ENCODE results near the gene SSTR4. TPM values are rescaled to one million over a fixed set of nuclear protein-coding genes. Genes with fewer than 3 reads are reported as not detected.

SSTR4 gene
- total RNA-seq, 1 experiment from 2014 or later, result not detected

GRCh38 chr20:23086931-23087411, 51.9 kb downstream of the SSTR4 start:
- no TSS peak for BruUV-seq (replicated peaks)
- no peak for ATAC-seq
- POLR2A ChIA-PET, result interaction anchor here (0.7 kb wide), 1 partner anchor 90 kb away, joined by 3 read pairs; no protein-coding TSS in a partner anchor
- Histone ChIP-seq H3K27me3 (ENCODE audit: control insufficient read depth, insufficient read depth, low read length) (no peaks in the 10 kb centered on the region), H3K4me3 (ENCODE audit: low read depth in 2 of 2, low read length in 2 of 2) (no peak overlapping the region), H3K36me3 (ENCODE audit: control insufficient read depth, insufficient read depth, low read length) (no peaks in the 10 kb centered on the region), H3K4me1 (ENCODE audit: control insufficient read depth, insufficient read depth, low read length) (no peaks in the 10 kb centered on the region), H3K27ac (ENCODE audit: low read length) (no peak overlapping the region), H3K9me3 (ENCODE audit: control insufficient read depth, insufficient read depth, low read depth, low read length) (no peaks in the 10 kb centered on the region)
- CTCF ChIA-PET, result no interaction called here
- DNase-seq (ENCODE audit: low read depth, low spot score), result no peak
- in situ Hi-C loops (cut with HindIII; ENCODE audit: low pct_unique_long_range_greater_than_20kb, low sequenced_read_pairs) (no loop called here), intact Hi-C loops (cut with micrococcal nuclease; ENCODE audit: unreplicated experiment) (no loop called here)
- TF ChIP-seq CTCF (IDR thresholded peaks at IDR 0.05), result no peak
- TF ChIP-seq REST (IDR thresholded peaks at IDR 0.05; ENCODE audit: insufficient read depth in 1 of 2, low read depth in 2 of 2, low read length in 1 of 2), result no peak
- no peak for TF ChIP-seq TCF7L2 (IDR thresholded peaks at IDR 0.05; ENCODE audit: low read depth, low read length)
- no peak for TF ChIP-seq SIN3A (IDR thresholded peaks at IDR 0.05; ENCODE audit: borderline replicate concordance, insufficient read depth, low read depth, low read length)
- no peak for TF ChIP-seq POLR2AphosphoS5 (IDR thresholded peaks at IDR 0.05; ENCODE audit: low read depth, low read length)

- ATAC-seq (no peak), DNase-seq (ENCODE audit: low read depth, low spot score) (no peak)
- CTCF ChIA-PET, result no interaction called here
- no TSS peak for BruUV-seq (replicated peaks)
- no peaks in the 10 kb centered on the region for H3K4me1 ChIP-seq (ENCODE audit: control insufficient read depth, insufficient read depth, low read length)
- in situ Hi-C loops (cut with HindIII; ENCODE audit: low pct_unique_long_range_greater_than_20kb, low sequenced_read_pairs), result no loop called here
- no peak for TF ChIP-seq POLR2AphosphoS5 (IDR thresholded peaks at IDR 0.05; ENCODE audit: low read depth, low read length)
- TF ChIP-seq CTCF (IDR thresholded peaks at IDR 0.05), result no peak
- no peak for TF ChIP-seq TCF7L2 (IDR thresholded peaks at IDR 0.05; ENCODE audit: low read depth, low read length)
- no peak for TF ChIP-seq REST (IDR thresholded peaks at IDR 0.05; ENCODE audit: insufficient read depth in 1 of 2, low read depth in 2 of 2, low read length in 1 of 2)
- no peak for TF ChIP-seq SIN3A (IDR thresholded peaks at IDR 0.05; ENCODE audit: borderline replicate concordance, insufficient read depth, low read depth, low read length)
- no peaks in the 10 kb centered on the region for H3K9me3 ChIP-seq (ENCODE audit: control insufficient read depth, insufficient read depth, low read depth, low read length)
- H3K27ac ChIP-seq (ENCODE audit: low read length), result no peak overlapping the region
- intact Hi-C loops (cut with micrococcal nuclease; ENCODE audit: unreplicated experiment), result no loop called here
- POLR2A ChIA-PET, result no interaction called here
- peaks cover 4% of the 10 kb centered on the region; the same call in 1 of the 2 replicates for H3K27me3 ChIP-seq (ENCODE audit: control insufficient read depth, insufficient read depth, low read length)
- no peaks in the 10 kb centered on the region for H3K36me3 ChIP-seq (ENCODE audit: control insufficient read depth, insufficient read depth, low read length)
- H3K4me3 ChIP-seq (ENCODE audit: low read depth in 2 of 2, low read length in 2 of 2), result no peak overlapping the region
Observed at GRCh38 chr20:23087587-23088251, 52.6 kb downstream of the SSTR4 start.

Measured in Panc1 (cell line).